ENCODE data around the gene PARD6A. TPM values are rescaled to one million over a fixed set of nuclear protein-coding genes. Genes with fewer than 3 reads are reported as not detected.

The PARD6A gene
- total RNA-seq, 2 donors from 2014 or later, result 2.6 to 3.7 TPM

DNA sequence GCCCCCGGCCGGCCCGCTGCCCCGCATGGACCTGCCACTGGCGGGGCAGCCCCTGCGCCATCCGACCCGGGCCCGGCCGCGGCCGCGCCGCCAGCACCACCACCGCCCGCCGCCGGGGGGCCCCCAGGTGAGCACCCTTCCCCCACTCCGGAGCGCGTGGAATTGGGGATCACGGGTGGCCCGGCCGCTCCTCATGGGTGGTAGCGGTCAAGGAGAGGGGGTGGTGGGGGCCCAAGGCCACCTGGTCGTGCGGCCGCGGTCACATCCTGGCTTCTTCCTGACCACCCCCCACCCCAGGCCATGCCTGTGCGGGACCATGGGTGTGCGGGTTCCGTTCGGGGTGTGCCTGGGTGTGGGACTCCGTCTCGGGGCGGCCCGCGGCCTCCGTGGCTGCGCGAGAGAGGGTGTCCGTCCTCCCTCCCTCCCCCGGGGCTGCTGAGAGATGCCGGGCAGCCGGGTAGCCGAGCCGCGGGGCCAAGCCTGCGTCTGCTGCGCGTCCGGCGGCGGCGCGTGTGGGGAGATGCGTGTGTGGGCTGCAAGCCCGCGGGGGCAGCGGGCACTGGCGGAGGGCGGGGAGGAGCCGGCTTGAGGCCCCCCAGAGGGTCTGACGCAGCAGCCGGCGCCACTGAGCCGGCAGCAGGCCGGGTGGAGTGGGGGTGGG is 7.5 kb upstream of the PARD6A start:
- Histone ChIP-seq H3K27ac (ENCODE audit: low read depth, low read length) (no peak overlapping the region), H3K4me1 (ENCODE audit: control insufficient read depth, insufficient read depth, low read length) (no peaks in the 10 kb centered on the region), H3K9me3 (ENCODE audit: control insufficient read depth, low read length) (no peaks in the 10 kb centered on the region), H3K36me3 (ENCODE audit: control insufficient read depth, insufficient read depth, low read length) (peaks cover 2% of the 10 kb centered on the region), H3K4me3 (ENCODE audit: low read length) (peak overlapping the region; percentile 67), H3K9ac (ENCODE audit: extremely low read depth, low read length, poor library complexity, severe bottlenecking) (no peak overlapping the region), H3K27me3 (ENCODE audit: control insufficient read depth, insufficient read depth, low read length, poor library complexity, severe bottlenecking) (peaks cover 7% of the 10 kb centered on the region)
- Mint-ChIP-seq H3K4me3 (peak overlapping the region; percentile 65), H3K4me1 (peaks cover 2% of the 10 kb centered on the region), H3K36me3 (ENCODE audit: low read depth) (peaks cover 4% of the 10 kb centered on the region), H3K27me3 (ENCODE audit: insufficient read depth) (peaks cover 56% of the 10 kb centered on the region), H3K27ac (no peak overlapping the region), H3K9me3 (no peaks in the 10 kb centered on the region)
- WGBS, 2 experiments (ENCODE audit: insufficient coverage in 1 of 2, insufficient read length in 1 of 2), result 1 to 2% methylated on average over 10 to 66 of the region's 68 CpGs
- TF ChIP-seq, protein P1, sequence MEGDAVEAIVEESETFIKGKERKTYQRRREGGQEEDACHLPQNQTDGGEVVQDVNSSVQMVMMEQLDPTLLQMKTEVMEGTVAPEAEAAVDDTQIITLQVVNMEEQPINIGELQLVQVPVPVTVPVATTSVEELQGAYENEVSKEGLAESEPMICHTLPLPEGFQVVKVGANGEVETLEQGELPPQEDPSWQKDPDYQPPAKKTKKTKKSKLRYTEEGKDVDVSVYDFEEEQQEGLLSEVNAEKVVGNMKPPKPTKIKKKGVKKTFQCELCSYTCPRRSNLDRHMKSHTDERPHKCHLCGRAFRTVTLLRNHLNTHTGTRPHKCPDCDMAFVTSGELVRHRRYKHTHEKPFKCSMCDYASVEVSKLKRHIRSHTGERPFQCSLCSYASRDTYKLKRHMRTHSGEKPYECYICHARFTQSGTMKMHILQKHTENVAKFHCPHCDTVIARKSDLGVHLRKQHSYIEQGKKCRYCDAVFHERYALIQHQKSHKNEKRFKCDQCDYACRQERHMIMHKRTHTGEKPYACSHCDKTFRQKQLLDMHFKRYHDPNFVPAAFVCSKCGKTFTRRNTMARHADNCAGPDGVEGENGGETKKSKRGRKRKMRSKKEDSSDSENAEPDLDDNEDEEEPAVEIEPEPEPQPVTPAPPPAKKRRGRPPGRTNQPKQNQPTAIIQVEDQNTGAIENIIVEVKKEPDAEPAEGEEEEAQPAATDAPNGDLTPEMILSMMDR (conservative IDR thresholded peaks at IDR 0.05), result peak; percentile 74
- no peak for DNase-seq

DNA sequence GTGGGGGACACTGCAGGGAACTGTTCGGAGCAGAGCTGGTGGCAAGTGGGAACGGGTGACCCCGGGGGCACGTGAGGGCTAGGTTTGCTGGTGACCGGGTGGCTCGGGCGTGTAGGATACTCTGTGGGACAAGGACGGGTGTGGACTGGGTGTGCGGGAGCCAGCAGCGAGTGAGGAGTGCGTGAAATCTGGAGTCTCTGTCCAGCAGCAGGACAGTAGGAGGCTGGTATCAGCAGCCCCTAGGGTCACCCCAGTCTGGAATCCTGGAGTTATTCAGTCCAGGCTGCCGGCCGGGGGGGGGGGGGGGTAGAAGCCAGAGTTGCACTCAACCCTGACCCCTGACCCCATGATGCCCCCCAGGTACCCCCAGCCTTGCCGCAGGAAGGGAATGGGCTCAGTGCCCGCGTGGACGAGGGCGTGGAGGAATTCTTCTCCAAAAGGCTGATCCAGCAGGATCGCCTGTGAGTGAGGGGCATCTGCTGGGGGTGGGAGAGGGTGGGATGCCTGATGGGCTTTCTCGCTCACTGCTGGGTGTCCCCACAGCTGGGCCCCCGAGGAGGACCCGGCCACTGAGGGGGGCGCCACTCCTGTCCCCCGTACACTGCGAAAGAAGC is 6.9 kb upstream of the PARD6A start:
- Histone ChIP-seq H3K27me3 (ENCODE audit: control insufficient read depth, insufficient read depth, low read length, poor library complexity, severe bottlenecking) (peaks cover 7% of the 10 kb centered on the region), H3K9me3 (ENCODE audit: control insufficient read depth, low read length) (no peaks in the 10 kb centered on the region), H3K27ac (ENCODE audit: low read depth, low read length) (no peak overlapping the region), H3K4me1 (ENCODE audit: control insufficient read depth, insufficient read depth, low read length) (no peaks in the 10 kb centered on the region), H3K36me3 (ENCODE audit: control insufficient read depth, insufficient read depth, low read length) (peaks cover 8% of the 10 kb centered on the region), H3K4me3 (ENCODE audit: low read length) (peak overlapping the region; percentile 67), H3K9ac (ENCODE audit: extremely low read depth, low read length, poor library complexity, severe bottlenecking) (no peak overlapping the region)
- no peak overlapping the region for H3K27ac Mint-ChIP-seq
- peak; percentile 62 for DNase-seq
- peaks cover 2% of the 10 kb centered on the region for H3K4me1 Mint-ChIP-seq
- peaks cover 4% of the 10 kb centered on the region for H3K36me3 Mint-ChIP-seq (ENCODE audit: low read depth)
- TF ChIP-seq, protein P1 (conservative IDR thresholded peaks at IDR 0.05), result no peak
- 62 to 65% methylated on average over 20 to 25 of the region's 25 CpGs for WGBS, 2 experiments (ENCODE audit: insufficient coverage in 1 of 2, insufficient read length in 1 of 2)
- H3K9me3 Mint-ChIP-seq, result no peaks in the 10 kb centered on the region
- peaks cover 50% of the 10 kb centered on the region for H3K27me3 Mint-ChIP-seq (ENCODE audit: insufficient read depth)
- peak overlapping the region; percentile 65 for H3K4me3 Mint-ChIP-seq

DNA sequence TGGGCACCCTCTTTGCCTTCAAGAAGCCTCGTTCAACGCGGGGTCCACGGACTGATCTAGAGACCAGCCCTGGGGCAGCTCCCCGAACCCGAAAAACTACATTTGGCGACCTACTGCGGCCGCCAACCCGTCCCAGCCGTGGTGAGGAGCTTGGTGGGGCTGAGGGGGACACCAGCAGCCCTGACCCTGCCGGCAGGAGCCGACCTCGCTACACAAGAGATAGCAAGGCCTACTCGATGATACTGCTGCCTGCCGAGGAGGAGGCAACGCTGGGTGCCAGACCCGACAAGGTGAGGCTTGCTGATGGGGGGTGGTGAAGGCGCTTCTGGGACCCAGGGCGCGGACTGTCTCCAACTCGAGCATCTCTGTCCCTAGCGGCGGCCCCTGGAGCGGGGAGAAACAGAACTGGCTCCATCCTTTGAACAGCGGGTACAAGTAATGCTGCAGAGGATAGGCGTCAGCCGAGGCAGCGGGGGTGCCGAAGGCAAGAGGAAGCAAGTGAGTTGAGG is 6.3 kb upstream of the PARD6A start:
- no peak overlapping the region for H3K27ac Mint-ChIP-seq
- H3K9ac ChIP-seq (ENCODE audit: extremely low read depth, low read length, poor library complexity, severe bottlenecking), result no peak overlapping the region
- peaks cover 4% of the 10 kb centered on the region for H3K36me3 Mint-ChIP-seq (ENCODE audit: low read depth)
- H3K4me3 Mint-ChIP-seq, result peak overlapping the region; percentile 30
- H3K27ac ChIP-seq (ENCODE audit: low read depth, low read length), result no peak overlapping the region
- TF ChIP-seq, protein P1 (conservative IDR thresholded peaks at IDR 0.05), result no peak
- H3K27me3 ChIP-seq (ENCODE audit: control insufficient read depth, insufficient read depth, low read length, poor library complexity, severe bottlenecking), result peaks cover 7% of the 10 kb centered on the region
- no peaks in the 10 kb centered on the region for H3K9me3 ChIP-seq (ENCODE audit: control insufficient read depth, low read length)
- H3K4me1 Mint-ChIP-seq, result peaks cover 3% of the 10 kb centered on the region
- peaks cover 44% of the 10 kb centered on the region for H3K27me3 Mint-ChIP-seq (ENCODE audit: insufficient read depth)
- H3K9me3 Mint-ChIP-seq, result no peaks in the 10 kb centered on the region
- DNase-seq, result peak; percentile 75
- peaks cover 9% of the 10 kb centered on the region for H3K36me3 ChIP-seq (ENCODE audit: control insufficient read depth, insufficient read depth, low read length)
- no peak overlapping the region for H3K4me3 ChIP-seq (ENCODE audit: low read length)
- peaks cover 4% of the 10 kb centered on the region for H3K4me1 ChIP-seq (ENCODE audit: control insufficient read depth, insufficient read depth, low read length)
- 91 to 92% methylated on average over 20 to 30 of the region's 30 CpGs for WGBS, 2 experiments (ENCODE audit: insufficient coverage in 1 of 2, insufficient read length in 1 of 2)

All from endodermal cell (in vitro differentiated cells).